IPS DF 6.9 (cell line): ENCODE measurements around the gene CRYBG1.

Experiments
- DNase-seq: peaks from one replicate; pipeline ENCODE4 v3.0.0-alpha.2; 2013; ENCODE audit warnings: low read depth, low spot score
- H3K27ac ChIP-seq: one replicate; pipeline ENCODE4 v1.5.1; 2013; ENCODE audit warnings: low read length, control low read depth
- H3K27me3 ChIP-seq: 2 replicates; pipeline ENCODE4 v1.6.1; 2013; ENCODE audit warnings: mild to moderate bottlenecking, low read length; ENCODE audit not compliant: control insufficient read depth, insufficient read depth
- H3K36me3 ChIP-seq: 2 replicates; pipeline ENCODE4 v1.6.1; 2013; ENCODE audit warnings: low read length; ENCODE audit not compliant: control insufficient read depth, insufficient read depth
- H3K4me1 ChIP-seq: 2 replicates; pipeline ENCODE4 v1.6.1; 2013; ENCODE audit warnings: low read length; ENCODE audit not compliant: control insufficient read depth, insufficient read depth
- H3K4me3 ChIP-seq: 2 replicates; pipeline ENCODE4 v1.5.1; 2013; ENCODE audit warnings: mild to moderate bottlenecking, low read length
- H3K9me3 ChIP-seq: 2 replicates; pipeline ENCODE4 v1.6.1; 2013; ENCODE audit warnings: low read length, inconsistent platforms; ENCODE audit not compliant: control insufficient read depth, insufficient read depth
- WGBS: extraction: QIAGEN DNeasy Blood & Tissue Kit; methylation state at CpG from one replicate; pipeline ENCODE4 v1.1.7; 2013; ENCODE audit warnings: mixed read lengths, missing lambda C conversion rate; ENCODE audit not compliant: insufficient read length, insufficient coverage; 5-methylcytosine and 5-hydroxymethylcytosine counted together

CRYBG1 gene

DNA sequence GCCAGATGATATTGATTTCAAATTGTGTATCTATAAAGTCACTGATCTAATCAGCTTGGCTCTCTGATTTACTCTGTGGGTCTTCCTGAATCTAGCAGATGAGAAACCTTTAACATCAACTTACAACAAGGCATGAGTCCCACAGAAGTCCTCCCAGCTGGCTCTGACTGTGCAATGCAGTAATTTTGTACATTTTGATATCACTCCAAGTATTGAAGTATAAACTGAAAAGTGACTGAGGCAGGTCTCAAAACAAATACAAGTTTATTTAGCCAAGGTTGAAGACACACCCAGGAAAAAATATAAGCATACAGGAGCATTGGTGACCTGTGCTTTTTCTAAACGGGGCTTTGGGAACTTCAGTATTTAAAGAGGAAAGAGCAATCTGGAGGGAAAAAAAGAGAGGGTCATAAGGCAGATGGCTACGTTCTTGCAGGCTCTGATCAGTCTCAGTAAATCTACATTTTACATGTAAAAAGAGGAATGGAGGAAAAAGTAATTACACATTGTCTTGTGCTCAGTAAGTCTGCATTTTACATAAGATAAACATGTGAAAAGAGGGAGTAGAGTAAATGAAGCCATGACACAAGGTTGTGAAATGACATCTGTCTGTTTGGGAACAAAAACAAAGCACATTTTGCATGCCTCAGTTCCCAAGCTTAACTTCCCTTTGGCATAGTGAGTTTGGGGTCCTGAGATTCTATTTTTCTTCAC is 59.5 kb downstream of the CRYBG1 start:
- DNase-seq: no peak
- Histone ChIP-seq H3K27me3 (no peaks in the 10 kb centered on the region), H3K36me3 (no peaks in the 10 kb centered on the region), H3K9me3 (no peaks in the 10 kb centered on the region), H3K27ac (no peak overlapping the region), H3K4me3 (no peak overlapping the region), H3K4me1 (no peaks in the 10 kb centered on the region)
- WGBS: no CpG with 5 or more reads among the region's 2 CpGs

DNA sequence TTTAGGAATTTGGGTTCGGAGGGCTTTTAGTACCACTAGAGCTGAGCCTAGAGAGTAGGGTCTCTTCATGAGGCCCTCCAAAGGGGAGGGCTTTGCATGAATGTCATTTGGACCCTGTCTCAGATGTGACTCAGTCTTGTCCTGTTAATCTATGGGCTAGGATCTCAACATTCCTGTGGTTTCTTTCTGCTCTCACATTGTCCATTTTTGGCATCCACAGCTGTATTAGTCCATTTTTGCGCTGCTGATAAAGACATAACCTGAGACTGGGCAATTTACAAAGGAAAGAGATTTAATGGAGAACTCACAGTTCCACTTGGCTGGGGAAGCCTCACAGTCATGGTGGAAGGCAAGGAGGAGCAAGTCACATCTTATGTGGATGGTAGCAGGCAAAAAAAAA is 61.0 kb downstream of the CRYBG1 start:
- DNase-seq: no peak
- no CpG with 5 or more reads among the region's 2 CpGs for WGBS
- Histone ChIP-seq H3K4me3 (no peak overlapping the region), H3K27me3 (no peaks in the 10 kb centered on the region), H3K9me3 (no peaks in the 10 kb centered on the region), H3K27ac (no peak overlapping the region), H3K36me3 (no peaks in the 10 kb centered on the region), H3K4me1 (no peaks in the 10 kb centered on the region)

DNA sequence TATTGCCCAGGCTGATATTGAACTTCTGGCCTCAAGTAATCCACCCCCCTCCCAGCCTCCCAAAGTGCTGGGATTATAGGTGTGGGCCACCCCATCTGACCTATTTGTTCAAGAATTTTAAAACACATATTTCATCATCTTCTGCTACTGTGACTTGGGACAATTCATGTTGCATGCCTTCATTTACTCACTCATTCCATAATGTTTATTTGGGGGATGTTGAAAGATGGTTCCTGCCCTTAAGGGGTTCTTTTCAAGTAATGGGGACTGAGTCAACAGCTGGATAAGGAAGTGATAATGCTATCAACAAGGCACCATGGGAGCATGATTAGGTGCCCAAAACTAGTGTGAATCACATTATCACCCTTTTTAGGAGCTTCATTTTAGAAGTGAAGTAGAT is 62.0 kb downstream of the CRYBG1 start:
- no peaks in the 10 kb centered on the region for H3K9me3 ChIP-seq
- H3K36me3 ChIP-seq: no peaks in the 10 kb centered on the region
- DNase-seq: no peak
- no peaks in the 10 kb centered on the region for H3K27me3 ChIP-seq
- no peak overlapping the region for H3K27ac ChIP-seq
- no peak overlapping the region for H3K4me3 ChIP-seq
- H3K4me1 ChIP-seq: no peaks in the 10 kb centered on the region

DNA sequence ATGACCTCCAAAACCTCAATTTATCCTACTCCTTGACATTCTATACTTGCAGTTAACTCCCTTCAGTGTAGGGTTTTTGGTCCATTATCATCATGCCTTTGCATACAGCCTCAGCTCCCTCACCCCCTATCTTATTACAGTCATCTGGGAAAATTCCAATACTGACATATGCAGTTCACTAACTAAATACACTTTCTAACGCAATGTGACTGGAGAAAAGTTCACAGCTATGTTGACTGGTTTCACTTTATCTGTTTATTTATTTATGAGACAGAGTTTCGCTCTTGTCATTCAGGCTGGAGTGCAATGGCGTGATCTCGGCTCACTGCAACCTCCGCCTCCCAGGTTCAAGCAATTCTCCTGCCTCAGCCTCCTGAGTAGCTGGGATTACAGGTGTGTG is 64.9 kb downstream of the CRYBG1 start:
- DNase-seq: no peak
- Histone ChIP-seq H3K27me3 (no peaks in the 10 kb centered on the region), H3K9me3 (no peaks in the 10 kb centered on the region), H3K27ac (no peak overlapping the region), H3K36me3 (no peaks in the 10 kb centered on the region), H3K4me1 (no peaks in the 10 kb centered on the region), H3K4me3 (no peak overlapping the region)
- WGBS: no CpG with 5 or more reads among the region's 5 CpGs

DNA sequence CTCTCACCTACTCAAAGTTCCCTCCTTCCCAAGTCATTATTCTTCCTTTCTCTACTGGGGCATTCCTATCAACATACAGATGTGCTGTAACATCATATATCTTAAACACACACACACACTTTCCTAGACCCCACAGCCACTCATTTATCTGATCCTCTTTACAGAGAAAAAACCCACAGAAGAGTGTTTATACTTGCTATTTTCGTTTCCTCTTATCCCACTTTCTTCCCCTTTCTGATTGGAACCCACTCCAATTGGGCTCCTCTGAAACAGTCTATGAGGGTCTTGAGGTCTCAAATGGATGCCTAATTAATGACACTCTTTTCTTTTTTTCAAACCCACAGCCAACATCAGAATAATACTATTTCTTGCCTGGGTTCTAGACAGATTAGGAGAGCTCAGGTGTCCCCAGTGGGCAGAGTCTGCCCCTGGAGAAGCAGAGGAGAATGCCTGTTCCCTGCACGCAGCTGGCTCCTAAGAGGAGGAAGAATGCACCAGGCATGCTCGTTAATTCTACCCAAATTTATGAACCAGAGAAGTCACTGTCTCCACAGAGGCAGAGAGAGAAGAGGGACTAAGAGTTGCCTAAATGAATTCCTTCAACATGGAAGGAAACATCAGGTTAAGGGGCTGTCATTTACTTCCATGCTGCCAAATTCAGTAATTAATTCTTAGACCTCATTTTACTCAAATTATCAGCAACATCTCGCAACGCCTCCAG is 65.9 kb downstream of the CRYBG1 start:
- Histone ChIP-seq H3K4me1 (no peaks in the 10 kb centered on the region), H3K4me3 (no peak overlapping the region), H3K36me3 (no peaks in the 10 kb centered on the region), H3K27ac (no peak overlapping the region), H3K9me3 (no peaks in the 10 kb centered on the region), H3K27me3 (no peaks in the 10 kb centered on the region)
- DNase-seq: no peak
- WGBS: no CpG with 5 or more reads among the region's 5 CpGs

DNA sequence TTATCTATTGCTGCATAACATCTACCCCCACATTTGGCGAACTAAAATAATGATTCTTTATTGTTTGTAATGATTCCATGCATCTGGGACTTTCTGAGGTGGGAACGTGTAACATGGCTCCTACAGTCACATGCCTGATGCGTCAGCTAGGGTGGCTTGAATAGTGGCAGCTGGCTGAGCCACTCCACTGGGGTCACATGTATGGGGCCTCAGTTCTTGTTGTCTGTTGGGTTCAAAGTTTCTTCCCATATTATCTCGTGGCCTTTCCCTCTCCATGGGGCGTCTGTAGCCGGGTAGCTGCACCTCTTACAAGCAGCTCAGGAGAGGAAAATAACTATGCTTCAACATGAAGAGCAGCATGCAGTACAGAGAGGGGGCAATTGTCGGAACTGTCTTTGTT is 69.9 kb downstream of the CRYBG1 start:
- H3K27me3 ChIP-seq: no peaks in the 10 kb centered on the region
- no CpG with 5 or more reads among the region's 7 CpGs for WGBS
- no peaks in the 10 kb centered on the region for H3K4me1 ChIP-seq
- no peak overlapping the region for H3K4me3 ChIP-seq
- H3K36me3 ChIP-seq: no peaks in the 10 kb centered on the region
- H3K9me3 ChIP-seq: no peaks in the 10 kb centered on the region
- no peak for DNase-seq
- no peak overlapping the region for H3K27ac ChIP-seq

DNA sequence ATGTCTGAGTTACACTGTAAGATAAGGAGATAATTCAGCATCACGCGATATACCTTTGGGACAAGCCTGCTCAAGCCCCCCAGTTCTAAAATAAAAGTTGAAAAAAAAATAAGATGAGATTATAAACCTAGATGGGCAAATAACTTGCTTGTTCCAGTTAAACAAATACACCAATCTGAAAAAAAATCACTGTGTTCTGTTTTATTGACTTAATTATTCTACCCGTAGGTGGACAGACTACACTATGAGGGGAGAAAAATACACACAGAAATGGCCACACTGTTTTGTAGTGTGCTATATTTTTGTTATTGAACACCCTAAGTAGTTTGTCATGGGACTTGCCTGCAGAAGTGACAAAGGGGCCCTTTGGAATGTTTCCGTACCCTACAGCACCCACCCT is 70.9 kb downstream of the CRYBG1 start:
- Histone ChIP-seq H3K9me3 (no peaks in the 10 kb centered on the region), H3K4me3 (no peak overlapping the region), H3K27ac (no peak overlapping the region), H3K4me1 (no peaks in the 10 kb centered on the region), H3K36me3 (no peaks in the 10 kb centered on the region), H3K27me3 (no peaks in the 10 kb centered on the region)
- no peak for DNase-seq
- WGBS: no CpG with 5 or more reads among the region's 4 CpGs

DNA sequence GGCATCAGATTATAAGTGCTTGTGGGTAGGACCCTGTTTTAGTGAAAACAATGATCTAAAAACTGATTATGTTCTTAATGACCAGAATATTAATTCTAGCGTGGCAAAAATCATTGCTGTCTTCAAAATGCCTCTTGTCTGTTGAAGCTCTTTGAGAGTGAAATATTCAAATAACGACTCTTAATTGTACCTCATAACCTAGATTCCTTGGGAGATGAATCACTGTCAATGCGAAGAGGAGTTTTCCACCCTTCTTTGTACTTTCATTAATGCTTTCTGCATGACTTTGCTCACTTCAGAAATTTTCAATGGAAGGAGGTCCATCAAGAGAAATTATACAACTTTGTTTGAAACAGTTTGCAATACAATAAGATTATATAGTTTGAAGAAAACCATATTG is 71.5 kb downstream of the CRYBG1 start:
- no CpG with 5 or more reads among the region's 3 CpGs for WGBS
- no peak for DNase-seq

DNA sequence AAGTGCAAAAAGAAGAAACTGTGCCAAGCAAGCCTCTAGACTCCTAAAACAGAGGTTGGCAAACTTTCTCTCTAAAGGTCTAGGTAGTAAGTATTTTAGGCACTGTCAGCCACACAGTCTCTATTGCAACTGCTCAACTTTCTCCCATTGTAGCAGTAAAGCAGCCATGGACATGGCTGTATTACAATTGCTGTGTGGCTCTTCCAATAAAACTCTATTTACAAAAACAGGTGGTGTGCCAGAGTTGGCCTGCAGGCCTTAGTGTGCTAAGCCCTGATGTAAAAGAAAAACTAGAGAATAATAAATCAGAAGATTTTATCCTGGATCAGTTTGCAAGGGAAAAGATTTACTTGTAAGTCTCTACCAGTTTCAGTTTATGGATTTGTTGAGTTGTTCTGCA is 74.0 kb downstream of the CRYBG1 start:
- H3K27me3 ChIP-seq: no peaks in the 10 kb centered on the region
- no peak overlapping the region for H3K4me3 ChIP-seq
- no peaks in the 10 kb centered on the region for H3K36me3 ChIP-seq
- H3K9me3 ChIP-seq: no peaks in the 10 kb centered on the region
- no peak overlapping the region for H3K27ac ChIP-seq
- no peak for DNase-seq
- H3K4me1 ChIP-seq: no peaks in the 10 kb centered on the region

More for the DNA sequence above, 71.5 kb downstream of the CRYBG1 start:
- Histone ChIP-seq H3K4me3 (no peak overlapping the region), H3K27ac (no peak overlapping the region), H3K27me3 (no peaks in the 10 kb centered on the region), H3K9me3 (no peaks in the 10 kb centered on the region), H3K36me3 (no peaks in the 10 kb centered on the region), H3K4me1 (no peaks in the 10 kb centered on the region)

DNA sequence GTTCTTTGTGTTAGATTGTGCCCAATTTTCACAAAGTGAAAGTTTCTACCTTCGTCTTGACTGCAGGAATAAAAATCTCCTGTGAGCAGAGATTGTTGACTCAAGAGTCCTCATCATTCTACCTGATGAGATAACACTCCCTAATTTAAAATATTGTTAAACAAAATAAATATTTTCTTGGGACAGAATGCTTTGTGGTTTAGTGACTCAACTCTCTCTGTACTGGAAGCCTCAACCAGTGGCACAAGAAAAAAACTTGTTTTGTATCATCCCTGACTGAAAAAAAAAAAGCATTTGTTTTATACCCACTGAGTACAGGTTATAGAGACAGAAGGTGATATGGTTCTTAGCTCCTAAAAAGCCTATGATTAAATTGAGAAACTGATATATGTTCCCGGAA is 78.9 kb downstream of the CRYBG1 start:
- Histone ChIP-seq H3K9me3 (no peaks in the 10 kb centered on the region), H3K27ac (no peak overlapping the region), H3K27me3 (no peaks in the 10 kb centered on the region), H3K4me1 (no peaks in the 10 kb centered on the region), H3K4me3 (no peak overlapping the region), H3K36me3 (no peaks in the 10 kb centered on the region)
- no peak for DNase-seq
- WGBS: no CpG with 5 or more reads among the region's 2 CpGs

DNA sequence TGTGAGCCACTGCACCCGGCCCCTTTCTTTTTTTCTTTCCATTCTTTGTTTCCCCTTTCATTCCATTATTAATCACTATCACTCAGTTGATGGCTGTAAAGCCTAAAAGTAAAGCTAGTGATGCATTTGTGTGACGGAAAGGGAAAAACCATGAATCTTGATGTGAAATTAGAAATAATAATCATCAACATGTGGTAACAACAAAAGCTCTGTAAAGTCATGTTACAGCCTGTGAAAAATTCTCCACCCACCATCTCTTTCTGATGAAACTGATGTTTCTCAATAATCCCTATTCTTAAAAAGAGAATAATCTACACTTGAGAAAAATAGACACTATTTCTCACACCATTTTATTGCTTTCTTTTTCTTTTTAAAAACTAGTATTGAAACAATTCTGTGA is 80.0 kb downstream of the CRYBG1 start:
- no peaks in the 10 kb centered on the region for H3K36me3 ChIP-seq
- no peak overlapping the region for H3K27ac ChIP-seq
- DNase-seq: no peak
- no peaks in the 10 kb centered on the region for H3K27me3 ChIP-seq
- H3K4me3 ChIP-seq: no peak overlapping the region
- no CpG with 5 or more reads among the region's 2 CpGs for WGBS
- H3K9me3 ChIP-seq: no peaks in the 10 kb centered on the region
- H3K4me1 ChIP-seq: no peaks in the 10 kb centered on the region
